Heart left ventricle (tissue), 13 donors: ENCODE data around the gene FAM114A1.

ENCODE experiments used
- CTCF ChIP-seq, 12 donors: fragments of 200-600 bp; sonication (generic) in 4 of 12; IDR thresholded peaks; one replicate each; pipeline versions ENCODE4 v1.5.0 to v1.8.0; 2018 to 2022; ENCODE audit warnings: antibody characterized with exemption in 12 of 12, mild to moderate bottlenecking in 5 of 12
- POLR2A ChIP-seq, 2 donors: fragments of 450-650 bp; IDR thresholded peaks; one replicate each; pipeline ENCODE4 v1.6.1; 2017; ENCODE audit warnings: antibody characterized with exemption in 2 of 2, mild to moderate bottlenecking in 2 of 2, moderate library complexity in 2 of 2
- donor health status: ischemic (EF 13 %, LVEDD 7.1; RV severe dilation, severe dysfunction).
- donor health status: DM: no; HTN: yes; CAD: no.
- donor health status: DM: no; HTN: no; CAD: no.
- donor health status: ischemic (EF 25% LVEDD 6.9; RV normal size, moderate dysfunction).
- donor health status: ischemic (EF 25% LVEDD 5.7; RV mildly dilated, moderate dysfunction).
- donor health status: ischemic (EF 35%, LVEDD 5.7; RV mildly dilated, moderate dysfunction).
- donor health status: nonischemic (EF 11% LVEDD 7.7; RV severe dilation, severe dysfunction).
- donor health status: DM: yes; HTN: yes; CAD: no.
- donor health status: PGD.
- donor health status: ischemic (EF 29% LVEDD 5.4; RV normal size, mild dysfunction).
- donor health status: nonischemic (EF 23%, LVEDD 6.1; RV moderate dilation, normal function).

GRCh38 chr4:38979081-38979480 is 111.5 kb downstream of the FAM114A1 start:
- TF ChIP-seq CTCF (IDR thresholded peaks at IDR 0.05) (no peak), POLR2A (IDR thresholded peaks at IDR 0.05) (no peak)
